Kasumi-1 (cell line): ENCODE data around the gene ARFIP2.
A peak's percentile ranks its signal among the peaks of the same experiment; 100 is the strongest.
"Not testable (repeated sequence)": the region's sequence is repeated elsewhere in the genome, so short reads cannot be mapped to it uniquely, and the experiment has no call there.

Experiments used
- DNase-seq, 2 experiments: peaks; one replicate each; lab custom pipeline; 2025; lab: John Stamatoyannopoulos, UW

The ARFIP2 gene

GRCh38 chr11:6481012-6481923 lies at the start of gene ARFIP2, which contains the start of gene TIMM10B:
Gene ARFIP2 (minus strand): TSS chr11:6481331. CDS start chr11:6480421, 910 bp downstream.
Gene TIMM10B (plus strand): TSS chr11:6481501. CDS start chr11:6481517, 16 bp downstream.
- peak; percentile 97 to 99 for DNase-seq

- no peak for DNase-seq
These were observed 49.7 kb upstream of the ARFIP2 start for GRCh38 chr11:6530848-6531247.

- DNase-seq, result no peak
These were observed 48.1 kb upstream of the ARFIP2 start for GRCh38 chr11:6529266-6529665.

GRCh38 chr11:6526411-6527135 lies 45.4 kb upstream of the ARFIP2 start:
- no peak for DNase-seq

GRCh38 chr11:6523253-6523652 lies 42.1 kb upstream of the ARFIP2 start:
- DNase-seq, result no peak

GRCh38 chr11:6521946-6522345 lies 40.8 kb upstream of the ARFIP2 start:
- DNase-seq, result not testable (repeated sequence)

GRCh38 chr11:6520265-6520664 lies 39.1 kb upstream of the ARFIP2 start:
- DNase-seq, result no peak

- DNase-seq, result no peak
These were observed 35.7 kb upstream of the ARFIP2 start for GRCh38 chr11:6516865-6517264.

GRCh38 chr11:6505577-6506240 lies 24.6 kb upstream of the ARFIP2 start:
- DNase-seq, result peak; percentile 43 to 62

GRCh38 chr11:6504166-6504565 lies 23.0 kb upstream of the ARFIP2 start:
- no peak for DNase-seq

- no peak for DNase-seq
These were observed 21.3 kb upstream of the ARFIP2 start for GRCh38 chr11:6502382-6502781.

GRCh38 chr11:6498544-6498943 lies 17.4 kb upstream of the ARFIP2 start:
- DNase-seq, result no peak

- no peak for DNase-seq
These were observed 17.0 kb upstream of the ARFIP2 start for GRCh38 chr11:6498121-6498520.

- DNase-seq, result no peak
These were observed 16.1 kb upstream of the ARFIP2 start, which contains the start of gene DNHD1 for GRCh38 chr11:6497069-6497839. Gene DNHD1 (plus strand): TSS chr11:6497280. CDS start chr11:6498216, 936 bp downstream.

- no peak for DNase-seq
These were observed 8.2 kb upstream of the ARFIP2 start for GRCh38 chr11:6489306-6489705.

GRCh38 chr11:6488821-6489220 lies 7.7 kb upstream of the ARFIP2 start:
- no peak for DNase-seq

- no peak for DNase-seq
These were observed 7.2 kb upstream of the ARFIP2 start for GRCh38 chr11:6488342-6488741.

- no peak for DNase-seq
These were observed 5.8 kb upstream of the ARFIP2 start for GRCh38 chr11:6486938-6487337.

GRCh38 chr11:6486256-6486655 lies 5.1 kb upstream of the ARFIP2 start:
- no peak for DNase-seq

GRCh38 chr11:6485661-6486060 lies 4.5 kb upstream of the ARFIP2 start:
- DNase-seq, result no peak

GRCh38 chr11:6483015-6483414 lies 1.9 kb upstream of the ARFIP2 start:
- no peak for DNase-seq

GRCh38 chr11:6482441-6482840 lies 1.3 kb upstream of the ARFIP2 start:
- DNase-seq, result no peak
